Measurements from ENCODE around the gene RTN4.

- TF ChIP-seq, protein P1, sequence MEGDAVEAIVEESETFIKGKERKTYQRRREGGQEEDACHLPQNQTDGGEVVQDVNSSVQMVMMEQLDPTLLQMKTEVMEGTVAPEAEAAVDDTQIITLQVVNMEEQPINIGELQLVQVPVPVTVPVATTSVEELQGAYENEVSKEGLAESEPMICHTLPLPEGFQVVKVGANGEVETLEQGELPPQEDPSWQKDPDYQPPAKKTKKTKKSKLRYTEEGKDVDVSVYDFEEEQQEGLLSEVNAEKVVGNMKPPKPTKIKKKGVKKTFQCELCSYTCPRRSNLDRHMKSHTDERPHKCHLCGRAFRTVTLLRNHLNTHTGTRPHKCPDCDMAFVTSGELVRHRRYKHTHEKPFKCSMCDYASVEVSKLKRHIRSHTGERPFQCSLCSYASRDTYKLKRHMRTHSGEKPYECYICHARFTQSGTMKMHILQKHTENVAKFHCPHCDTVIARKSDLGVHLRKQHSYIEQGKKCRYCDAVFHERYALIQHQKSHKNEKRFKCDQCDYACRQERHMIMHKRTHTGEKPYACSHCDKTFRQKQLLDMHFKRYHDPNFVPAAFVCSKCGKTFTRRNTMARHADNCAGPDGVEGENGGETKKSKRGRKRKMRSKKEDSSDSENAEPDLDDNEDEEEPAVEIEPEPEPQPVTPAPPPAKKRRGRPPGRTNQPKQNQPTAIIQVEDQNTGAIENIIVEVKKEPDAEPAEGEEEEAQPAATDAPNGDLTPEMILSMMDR (IDR thresholded peaks at IDR 0.05), result no peak
- TF ChIP-seq POLR2A (IDR thresholded peaks at IDR 0.05), result no peak
Measured at GRCh38 chr2:55063226-55063625, 13.0 kb upstream of the RTN4 start.

Measured in body of pancreas (tissue), 4 donors.